CD4-positive, alpha-beta memory T cell (primary cell): ENCODE data around the gene GPER1. TPM values are rescaled to one million over a fixed set of nuclear protein-coding genes. Genes with fewer than 3 reads are reported as not detected.

Experiments
- CTCF ChIA-PET: fragments of 350-600 bp; sonication (Branson Sonifier 250); formaldehyde crosslinking; loops from one replicate; lab custom pipeline; 2021; ENCODE audit warnings: inconsistent platforms; ENCODE audit not compliant: partially characterized antibody; lab: Charles Lee
- POLR2A ChIA-PET: fragments of 350-600 bp; sonication (Branson Sonifier 250); formaldehyde crosslinking; loops from one replicate; lab custom pipeline; 2021; ENCODE audit not compliant: partially characterized antibody; lab: Charles Lee
- DNase-seq, 5 donors: peaks; one replicate each; pipeline versions ENCODE4 v3.0.0 to v3.0.0-alpha.2; 2020 to 2022; ENCODE audit warnings: mixed read lengths in 1 of 5
- H3K27ac ChIP-seq: one replicate; pipeline ENCODE4 v1.7.0; 2013; ENCODE audit warnings: low read depth, low read length
- H3K27me3 ChIP-seq: 2 replicates; pipeline ENCODE4 v1.7.0; 2013; ENCODE audit warnings: mild to moderate bottlenecking, low read length, moderate library complexity; ENCODE audit not compliant: insufficient read depth
- H3K36me3 ChIP-seq: 2 replicates; pipeline ENCODE4 v1.7.0; 2013; ENCODE audit warnings: mild to moderate bottlenecking, low read length, moderate library complexity; ENCODE audit not compliant: insufficient read depth
- H3K4me1 ChIP-seq: 2 replicates; pipeline ENCODE4 v1.7.0; 2013; ENCODE audit warnings: mild to moderate bottlenecking, low read length, moderate library complexity; ENCODE audit not compliant: insufficient read depth
- H3K4me3 ChIP-seq, 2 donors: one replicate each; pipeline ENCODE4 v1.7.0; 2013; ENCODE audit warnings: low read length in 2 of 2, mild to moderate bottlenecking in 1 of 2
- H3K9me3 ChIP-seq, 2 donors: one replicate each; pipeline ENCODE4 v1.7.0; 2013; ENCODE audit warnings: low read length in 2 of 2, control low read depth in 1 of 2; ENCODE audit not compliant: control insufficient read depth in 1 of 2
- H3K27ac Mint-ChIP-seq, 7 donors: one replicate each; pipeline ENCODE4 v1.8.0; 2020 to 2021; ENCODE audit warnings: mixed read lengths in 7 of 7, mild to moderate bottlenecking in 6 of 7, inconsistent platforms in 3 of 7, moderate library complexity in 3 of 7
- H3K27me3 Mint-ChIP-seq, 2 donors: one replicate each; pipeline ENCODE4 v1.8.0; 2020 to 2021; ENCODE audit warnings: mixed read lengths in 2 of 2
- H3K36me3 Mint-ChIP-seq, 2 donors: one replicate each; pipeline ENCODE4 v1.8.0; 2020 to 2021; ENCODE audit warnings: mixed read lengths in 2 of 2, inconsistent platforms in 1 of 2, mild to moderate bottlenecking in 1 of 2
- H3K4me1 Mint-ChIP-seq, 4 donors: one replicate each; pipeline ENCODE4 v1.8.0; 2020 to 2021; ENCODE audit warnings: mixed read lengths in 4 of 4, mild to moderate bottlenecking in 1 of 4
- H3K4me3 Mint-ChIP-seq, 8 donors: one replicate each; pipeline ENCODE4 v1.8.0; 2020 to 2021; ENCODE audit warnings: mixed read lengths in 8 of 8, mild to moderate bottlenecking in 7 of 8, moderate library complexity in 6 of 8, inconsistent platforms in 3 of 8
- H3K9me3 Mint-ChIP-seq, 8 donors: one replicate each; pipeline ENCODE4 v1.8.0; 2020 to 2021; ENCODE audit warnings: mixed read lengths in 8 of 8, mild to moderate bottlenecking in 5 of 8, inconsistent platforms in 3 of 8, moderate library complexity in 1 of 8
- intact Hi-C: fragments of 100-400 bp; cut with micrococcal nuclease; formaldehyde crosslinking; loops from one replicate; pipeline ENCODE4 v1.15.1; 2023
- polyA plus RNA-seq, 2 donors: library from polyadenylated mRNA; unstranded; fragments of 300-500 nt; fragmentation: Illumina TruSeq; gene quantifications; one replicate each; pipeline ENCODE4 v1.2.3, GENCODE V29; 2021
- total RNA-seq, 2 experiments: library from RNA; stranded (reverse); gene quantifications; one replicate each; pipeline ENCODE4 v1.2.3, GENCODE V29; 2021

The GPER1 gene
- total and polyA plus RNA-seq, 4 experiments from 2014 or later = not detected

GRCh38 chr7:1058821-1059199 lies 29.1 kb upstream of the GPER1 start:
- Mint-ChIP-seq H3K4me1 (peaks cover 11 to 50% (median 27%) of the 10 kb centered on the region in 4 donors), H3K27ac (peak overlapping the region in 6 of 7 donors; percentile 24 to 88 (median 81)), H3K9me3 (no peaks in the 10 kb centered on the region), H3K36me3 (peaks cover 3 to 5% of the 10 kb centered on the region in 2 donors), H3K27me3 (no peaks in the 10 kb centered on the region), H3K4me3 (peak overlapping the region in 4 of 8 donors; percentile 16 to 72 (median 32))
- ChIA-PET CTCF (interaction anchor here (1.3 to 11.9 kb wide), 3 partner anchors 10 to 64 kb away, joined by 4 to 359 read pairs (median 16); partner anchors contain the start of gene GPR146), POLR2A (interaction anchor here (0.8 to 1.6 kb wide), 2 partner anchors 12 to 83 kb away, joined by 4 read pairs; partner anchors contain the start of gene COX19)
- no peak overlapping the region for H3K4me3 ChIP-seq
- intact Hi-C loops = no loop called here
- H3K9me3 ChIP-seq = no peaks in the 10 kb centered on the region
- DNase-seq = peak; percentile 39 to 69 (median 51)
- H3K27me3 ChIP-seq = no peaks in the 10 kb centered on the region
- H3K4me1 ChIP-seq = peaks cover 32% of the 10 kb centered on the region
- H3K27ac ChIP-seq = no peak overlapping the region
- H3K36me3 ChIP-seq = no peaks in the 10 kb centered on the region

- no peaks in the 10 kb centered on the region for H3K9me3 ChIP-seq
- H3K36me3 ChIP-seq = no peaks in the 10 kb centered on the region
- no peaks in the 10 kb centered on the region for H3K27me3 Mint-ChIP-seq
- ChIA-PET CTCF (interaction anchor here (1.3 to 11.9 kb wide), 3 partner anchors 9 to 64 kb away, joined by 4 to 359 read pairs (median 16); partner anchors contain the start of gene GPR146), POLR2A (interaction anchor here (0.7 to 1.6 kb wide), 4 partner anchors 12 to 84 kb away, joined by 3 to 5 read pairs (median 4); partner anchors contain the start of genes COX19 and GPR146)
- peaks cover 11 to 45% (median 24%) of the 10 kb centered on the region in 4 donors for H3K4me1 Mint-ChIP-seq
- H3K27me3 ChIP-seq = no peaks in the 10 kb centered on the region
- peaks cover 27% of the 10 kb centered on the region for H3K4me1 ChIP-seq
- H3K4me3 ChIP-seq = no peak overlapping the region
- intact Hi-C loops = no loop called here
- H3K36me3 Mint-ChIP-seq = peaks cover 3 to 5% of the 10 kb centered on the region in 2 donors
- H3K27ac Mint-ChIP-seq = peak overlapping the region in 6 of 7 donors; percentile 24 to 88 (median 81)
- H3K27ac ChIP-seq = no peak overlapping the region
- peak overlapping the region in 3 of 8 donors; percentile 16 to 72 (median 29) for H3K4me3 Mint-ChIP-seq
- H3K9me3 Mint-ChIP-seq = no peaks in the 10 kb centered on the region
- no peak for DNase-seq
These were observed 28.5 kb upstream of the GPER1 start for GRCh38 chr7:1059200-1060091.

- Mint-ChIP-seq H3K4me1 (peaks cover 9 to 40% (median 21%) of the 10 kb centered on the region in 4 donors), H3K27me3 (no peaks in the 10 kb centered on the region), H3K9me3 (no peaks in the 10 kb centered on the region), H3K36me3 (peaks cover 3 to 5% of the 10 kb centered on the region in 2 donors), H3K27ac (no peak overlapping the region), H3K4me3 (no peak overlapping the region)
- Histone ChIP-seq H3K9me3 (no peaks in the 10 kb centered on the region), H3K27me3 (no peaks in the 10 kb centered on the region), H3K27ac (no peak overlapping the region), H3K4me1 (peaks cover 21% of the 10 kb centered on the region), H3K36me3 (no peaks in the 10 kb centered on the region), H3K4me3 (no peak overlapping the region)
- CTCF ChIA-PET = interaction anchor here (1.3 to 11.9 kb wide), 2 partner anchors 8 to 65 kb away, joined by 4 to 359 read pairs; no protein-coding TSS in a partner anchor
- POLR2A ChIA-PET = interaction anchor here (0.7 to 1.2 kb wide), 3 partner anchors 13 to 85 kb away, joined by 3 to 5 read pairs (median 3); partner anchors contain the start of genes COX19 and GPR146
- no peak for DNase-seq
- intact Hi-C loops = no loop called here
These were observed 27.4 kb upstream of the GPER1 start for GRCh38 chr7:1060315-1061072.

DNA sequence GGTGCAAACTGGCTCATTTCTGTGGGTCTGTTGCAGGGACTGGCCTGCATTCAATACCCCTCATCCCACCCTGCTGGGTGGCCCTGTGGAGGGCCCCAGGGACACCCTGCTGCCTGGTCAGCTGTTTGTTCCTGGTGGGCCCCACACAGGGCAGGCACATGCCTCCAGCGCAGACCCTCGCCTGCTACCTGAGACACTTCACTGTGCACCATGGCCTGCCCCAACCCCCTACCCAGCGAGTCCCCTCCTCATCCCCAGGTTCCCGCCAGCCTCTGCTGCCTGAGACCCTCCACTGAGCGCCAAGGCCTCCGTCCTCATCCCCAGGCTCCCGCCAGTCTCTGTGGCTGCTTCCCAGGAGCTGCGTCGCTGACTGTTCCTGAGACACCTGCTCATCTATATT lies 26.7 kb upstream of the GPER1 start:
- H3K4me1 Mint-ChIP-seq = peaks cover 12 to 39% (median 20%) of the 10 kb centered on the region in 4 donors
- H3K36me3 Mint-ChIP-seq = peaks cover 3 to 5% of the 10 kb centered on the region in 2 donors
- no peak overlapping the region for H3K4me3 ChIP-seq
- no peaks in the 10 kb centered on the region for H3K36me3 ChIP-seq
- H3K4me3 Mint-ChIP-seq = peak overlapping the region in 1 of 8 donors; percentile 26
- H3K9me3 ChIP-seq = no peaks in the 10 kb centered on the region
- H3K4me1 ChIP-seq = peaks cover 21% of the 10 kb centered on the region
- H3K27ac Mint-ChIP-seq = no peak overlapping the region
- ChIA-PET CTCF (interaction anchor here (0.9 to 11.9 kb wide), 2 partner anchors 13 to 66 kb away, joined by 3 to 359 read pairs; no protein-coding TSS in a partner anchor), POLR2A (interaction anchor here (1.2 kb wide), 1 partner anchor 86 kb away, joined by 3 read pairs; the partner anchor contains the start of gene COX19)
- no peaks in the 10 kb centered on the region for H3K9me3 Mint-ChIP-seq
- H3K27ac ChIP-seq = no peak overlapping the region
- DNase-seq = no peak
- intact Hi-C loops = no loop called here
- no peaks in the 10 kb centered on the region for H3K27me3 Mint-ChIP-seq
- H3K27me3 ChIP-seq = no peaks in the 10 kb centered on the region

DNA sequence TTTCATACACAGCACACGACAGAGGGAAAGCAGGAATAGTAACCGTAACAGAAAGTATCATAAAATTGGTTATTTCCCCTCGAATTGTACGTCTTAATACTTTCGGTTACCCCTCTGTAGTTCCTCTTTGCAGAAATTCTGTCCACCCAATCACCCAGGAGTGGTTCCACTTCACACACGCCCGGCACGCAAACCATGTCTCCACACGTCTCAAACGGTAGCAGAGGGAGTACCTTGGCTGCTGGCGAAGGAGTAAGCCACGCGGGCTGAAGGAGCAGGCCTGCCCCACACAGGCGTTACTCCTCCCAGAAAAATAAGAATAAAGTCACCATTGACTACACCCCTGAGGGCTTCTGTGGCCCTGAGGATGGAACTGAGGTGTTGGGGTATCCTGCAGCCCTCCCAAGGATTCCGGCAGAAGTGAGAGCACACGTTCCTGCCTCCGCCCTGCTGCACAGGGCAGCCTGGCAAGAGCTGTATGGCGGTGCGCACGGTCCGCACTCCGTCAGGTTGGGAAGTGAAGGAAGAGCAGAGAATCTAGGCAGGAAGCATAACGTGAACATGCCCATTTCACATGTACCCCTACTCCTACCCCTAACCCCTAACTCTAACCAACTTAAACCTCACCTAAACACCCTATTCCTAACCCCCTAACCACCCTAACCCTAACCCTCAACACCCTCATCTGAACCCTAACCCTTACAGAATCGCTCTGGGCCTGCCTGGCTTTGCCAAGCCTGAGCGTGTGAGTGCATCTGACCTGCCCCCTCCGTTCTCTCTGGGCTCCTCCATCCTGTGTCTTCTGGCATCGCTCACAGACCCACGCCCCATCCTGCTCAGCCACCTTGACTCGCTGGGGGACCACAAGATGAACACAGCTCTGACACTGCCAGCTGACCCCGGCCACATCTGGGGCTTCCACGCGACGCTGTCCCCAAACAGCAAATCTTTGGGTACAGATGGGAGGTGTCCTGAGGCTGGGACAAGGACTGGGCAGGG lies 25.3 kb upstream of the GPER1 start:
- Histone ChIP-seq H3K27ac (no peak overlapping the region), H3K4me1 (peaks cover 21% of the 10 kb centered on the region), H3K27me3 (no peaks in the 10 kb centered on the region), H3K36me3 (no peaks in the 10 kb centered on the region), H3K9me3 (no peaks in the 10 kb centered on the region), H3K4me3 (no peak overlapping the region)
- Mint-ChIP-seq H3K4me3 (no peak overlapping the region), H3K36me3 (peaks cover 3 to 5% of the 10 kb centered on the region in 2 donors), H3K27ac (peak overlapping the region in 4 of 7 donors; percentile 28 to 62 (median 38)), H3K27me3 (no peaks in the 10 kb centered on the region), H3K4me1 (peaks cover 12 to 39% (median 18%) of the 10 kb centered on the region in 4 donors), H3K9me3 (no peaks in the 10 kb centered on the region)
- no peak for DNase-seq
- ChIA-PET CTCF (interaction anchor here (11.9 kb wide), 1 partner anchor 67 kb away, joined by 359 read pairs; no protein-coding TSS in a partner anchor), POLR2A (no interaction called here)
- intact Hi-C loops = no loop called here

GRCh38 chr7:1063361-1063760 lies 24.6 kb upstream of the GPER1 start:
- ChIA-PET CTCF (interaction anchor here (11.9 kb wide), 1 partner anchor 68 kb away, joined by 359 read pairs; no protein-coding TSS in a partner anchor), POLR2A (no interaction called here)
- no peaks in the 10 kb centered on the region for H3K27me3 Mint-ChIP-seq
- intact Hi-C loops = no loop called here
- Histone ChIP-seq H3K4me1 (peaks cover 20% of the 10 kb centered on the region), H3K27me3 (no peaks in the 10 kb centered on the region), H3K9me3 (no peaks in the 10 kb centered on the region), H3K27ac (no peak overlapping the region), H3K36me3 (no peaks in the 10 kb centered on the region), H3K4me3 (no peak overlapping the region)
- peaks cover 3 to 5% of the 10 kb centered on the region in 2 donors for H3K36me3 Mint-ChIP-seq
- H3K27ac Mint-ChIP-seq = no peak overlapping the region
- H3K4me3 Mint-ChIP-seq = no peak overlapping the region
- H3K4me1 Mint-ChIP-seq = peaks cover 12 to 39% (median 18%) of the 10 kb centered on the region in 4 donors
- no peak for DNase-seq
- no peaks in the 10 kb centered on the region for H3K9me3 Mint-ChIP-seq
